ENCODE results near the gene CBARP.

The CBARP gene

DNA sequence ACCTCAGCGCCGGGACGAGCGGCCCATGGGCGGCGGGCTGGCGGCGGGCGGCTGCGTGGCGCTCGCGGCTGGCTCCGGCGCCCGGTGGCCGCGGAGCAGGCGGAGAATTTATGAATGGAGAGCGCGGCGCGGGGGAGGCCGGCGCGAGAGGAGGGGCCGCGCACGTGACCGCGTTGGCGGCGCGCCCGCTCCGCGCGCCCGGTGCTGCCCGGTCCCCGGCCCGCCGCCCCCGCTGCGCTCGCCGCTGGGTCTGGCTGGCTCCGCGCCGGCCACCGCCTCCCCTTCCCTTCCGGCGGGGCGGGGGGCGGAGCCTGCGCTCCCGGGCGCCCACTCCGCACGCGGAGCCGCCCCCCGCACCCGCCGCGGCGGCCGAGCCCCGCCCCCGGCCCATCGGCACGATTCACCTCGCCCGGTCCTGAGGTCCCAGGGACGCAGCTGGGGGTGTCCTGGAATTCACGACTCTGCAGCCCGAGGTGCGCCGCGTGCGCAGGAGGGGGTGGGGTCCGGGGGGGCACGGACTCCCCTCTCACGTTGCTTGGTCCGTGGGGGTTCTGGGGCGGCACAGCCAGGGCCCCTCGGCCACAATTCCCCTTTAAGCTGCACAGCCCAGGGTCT, at the start of gene CBARP:
CBARP (minus strand) TSS at position 252 of the 615 bp plus-strand sequence. CDS start 1,905 bp downstream, outside the sequence.
- DNase-seq (ENCODE audit: low read depth in 2 of 2): no peak

GRCh38 chr19:1286487-1287353, 48.9 kb upstream of the CBARP start:
- no peak for DNase-seq (ENCODE audit: low read depth in 2 of 2)

DNA sequence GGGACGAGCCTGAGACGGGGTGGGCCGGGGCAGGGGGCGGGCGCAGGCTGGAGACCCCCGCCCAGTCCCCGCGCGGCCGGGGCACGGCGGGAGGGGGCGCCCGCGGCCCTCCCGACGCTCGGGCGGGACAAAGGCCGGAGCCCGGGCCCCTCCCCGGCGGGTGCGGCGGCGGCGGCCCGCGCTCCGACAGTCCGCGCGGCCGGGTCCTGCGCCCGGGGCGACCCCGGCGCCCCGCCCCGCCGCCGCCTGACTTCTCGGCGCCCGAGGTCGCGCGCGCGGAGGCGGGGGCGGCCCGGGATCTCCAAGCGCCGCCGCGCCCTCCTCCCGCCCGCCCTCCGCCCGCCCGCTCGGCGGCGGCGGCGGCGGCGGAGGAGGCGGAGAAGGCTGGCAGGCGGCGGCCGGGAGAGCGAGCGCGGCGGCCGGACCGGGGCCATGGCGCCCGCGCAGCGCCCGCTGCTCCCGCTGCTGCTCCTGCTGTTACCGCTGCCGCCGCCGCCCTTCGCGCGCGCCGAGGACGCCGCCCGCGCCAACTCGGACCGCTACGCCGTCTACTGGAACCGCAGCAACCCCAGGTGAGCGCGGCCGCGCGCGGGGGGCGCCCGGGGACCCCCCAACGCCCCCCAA, 48.0 kb upstream of the CBARP start, which contains the start of gene EFNA2:
EFNA2 (plus strand) TSS at position 137 of the 624 bp plus-strand sequence; CDS start at position 433, 296 bp downstream.
- no peak for DNase-seq (ENCODE audit: low read depth in 2 of 2)

- no peak for DNase-seq (ENCODE audit: low read depth in 2 of 2)
These were observed 47.4 kb upstream of the CBARP start for GRCh38 chr19:1284979-1285736.

DNA sequence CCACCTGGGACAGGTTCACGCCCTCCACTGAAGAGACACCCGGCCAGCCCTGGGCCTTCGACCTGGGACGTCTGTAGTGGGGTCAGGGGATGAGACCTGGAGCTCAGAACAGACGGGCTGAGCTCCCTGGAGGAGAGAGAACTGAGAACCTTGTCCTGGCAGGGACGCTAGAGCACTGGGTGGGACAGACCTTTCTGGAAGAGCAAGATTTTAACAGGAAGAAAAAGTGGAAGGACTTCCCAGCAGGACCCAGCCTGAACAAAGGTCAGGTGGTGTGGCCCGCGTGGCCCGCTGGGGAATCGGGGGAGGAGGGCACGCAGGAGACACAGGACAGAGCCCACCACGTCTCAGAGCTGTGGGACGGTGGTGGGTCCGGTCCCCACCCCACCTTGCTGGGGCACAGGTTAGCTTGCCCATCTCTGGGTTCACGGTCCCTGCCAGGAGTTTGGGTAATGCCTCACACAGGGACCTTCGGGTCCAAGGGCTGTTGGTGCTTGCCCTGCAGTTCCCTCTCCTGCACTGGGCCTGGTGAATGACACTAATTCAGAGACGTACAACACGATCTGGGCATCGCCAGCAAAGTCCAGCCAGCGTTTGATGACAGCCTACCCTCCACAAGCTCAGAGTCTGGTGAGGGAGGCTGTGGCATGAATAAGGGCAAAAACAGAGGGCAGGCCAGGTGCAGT, 46.6 kb upstream of the CBARP start:
- DNase-seq (ENCODE audit: low read depth in 2 of 2): no peak

DNA sequence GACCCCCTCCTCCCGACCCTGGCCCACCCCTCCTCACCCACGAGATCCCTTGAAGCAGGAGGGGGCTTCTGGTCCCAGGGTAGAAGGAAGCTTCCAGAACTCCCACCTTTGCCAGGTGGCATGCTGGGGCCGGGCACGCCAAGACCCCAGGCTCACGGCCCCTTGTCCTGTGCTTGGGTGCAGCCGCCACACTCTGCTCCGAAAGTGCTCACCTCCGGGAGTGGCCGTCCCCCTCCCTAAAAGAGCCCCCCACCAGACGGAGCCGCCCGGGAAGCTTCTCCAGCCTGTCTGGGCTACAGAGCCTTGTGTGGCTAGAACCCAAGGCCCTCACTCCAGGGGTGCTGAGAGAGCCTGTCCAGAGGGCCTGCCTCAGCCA, 46.1 kb upstream of the CBARP start:
- no peak for DNase-seq (ENCODE audit: low read depth in 2 of 2)

- DNase-seq (ENCODE audit: low read depth in 2 of 2): no peak
These were observed 45.6 kb upstream of the CBARP start for GRCh38 chr19:1283207-1283916.

- no peak for DNase-seq (ENCODE audit: low read depth in 2 of 2)
These were observed 44.9 kb upstream of the CBARP start for GRCh38 chr19:1282588-1283206.

GRCh38 chr19:1281569-1282287, 43.9 kb upstream of the CBARP start:
- no peak for DNase-seq (ENCODE audit: low read depth in 2 of 2)

- DNase-seq (ENCODE audit: low read depth in 2 of 2): no peak
These were observed 43.1 kb upstream of the CBARP start for GRCh38 chr19:1280636-1281568.

DNA sequence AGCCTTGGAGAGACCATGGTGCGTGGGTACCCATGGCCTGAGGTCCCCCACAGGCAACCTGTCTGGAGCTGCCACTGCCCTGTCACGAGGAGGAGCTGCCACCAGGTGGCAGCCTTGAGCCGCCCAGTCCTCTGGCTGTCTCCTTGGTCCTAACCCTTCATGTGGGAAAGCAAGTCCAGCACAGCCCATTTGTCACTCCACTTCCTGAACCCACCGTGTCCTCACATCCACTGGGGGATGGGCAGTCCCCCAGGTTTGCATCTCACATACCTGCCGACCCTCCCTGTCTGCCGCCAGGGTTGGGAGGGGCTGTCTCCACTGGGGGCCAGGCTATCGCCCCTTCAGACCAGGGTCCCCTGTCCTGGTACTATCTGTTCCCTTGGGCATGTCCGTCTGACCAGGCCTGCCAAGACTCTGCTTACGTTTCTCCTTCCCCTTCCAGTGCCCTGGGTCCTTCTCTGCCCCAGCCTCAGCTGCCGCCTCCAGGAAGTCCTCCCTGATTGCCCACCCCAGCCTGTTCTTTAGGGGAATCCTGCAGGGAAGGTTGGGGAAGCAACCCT, 42.1 kb upstream of the CBARP start:
- DNase-seq (ENCODE audit: low read depth in 2 of 2): peak in 1 of 2 experiments; percentile 79

DNA sequence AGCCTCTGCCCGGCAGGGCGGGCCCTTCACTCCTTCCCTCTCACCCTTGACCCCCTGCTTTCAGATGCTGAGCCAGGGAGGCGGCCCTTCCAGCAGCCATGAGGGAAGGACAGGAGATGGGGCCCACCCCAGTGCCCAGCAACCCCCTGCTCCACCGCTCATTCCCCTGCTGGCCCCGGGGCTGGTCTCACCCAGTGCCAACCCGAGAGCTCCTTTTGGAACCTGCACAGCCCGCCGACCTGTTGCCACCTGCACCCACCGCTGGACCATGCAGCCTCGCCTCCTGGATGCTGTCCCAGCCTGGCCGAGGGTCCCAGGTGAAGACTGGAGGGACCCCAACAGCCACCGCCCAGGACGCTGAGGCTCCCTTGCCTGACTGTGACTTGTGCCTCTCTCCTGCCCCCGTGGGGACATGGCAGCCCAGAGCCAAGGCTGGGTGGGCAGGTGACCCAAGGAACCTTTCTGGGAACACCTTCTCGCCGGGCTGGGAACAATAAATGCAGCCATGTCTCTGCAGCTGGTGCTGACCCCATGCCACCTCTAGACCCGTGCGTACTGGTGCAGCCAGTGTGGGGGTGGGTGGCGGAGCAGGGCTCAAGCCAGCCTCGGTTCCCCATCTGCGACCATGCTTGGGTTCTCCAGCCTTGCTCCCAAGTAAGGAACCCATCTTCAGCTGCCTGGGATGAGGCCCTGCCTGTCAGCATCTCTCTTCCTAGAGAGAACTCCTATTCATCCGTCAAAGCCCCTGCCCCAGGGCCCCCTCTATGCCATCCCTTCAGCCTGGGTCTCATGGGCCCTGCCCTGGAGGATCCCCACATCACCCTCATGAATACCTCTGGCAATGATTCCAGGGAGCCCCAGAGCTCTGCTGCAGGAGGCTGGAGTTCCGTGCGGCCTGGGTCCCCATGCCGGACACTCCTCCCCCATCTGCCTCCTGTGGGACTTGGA, 41.2 kb upstream of the CBARP start:
- DNase-seq (ENCODE audit: low read depth in 2 of 2): no peak

GRCh38 chr19:1278074-1278473, 40.3 kb upstream of the CBARP start:
- no peak for DNase-seq (ENCODE audit: low read depth in 2 of 2)

- no peak for DNase-seq (ENCODE audit: low read depth in 2 of 2)
These were observed 39.3 kb upstream of the CBARP start for GRCh38 chr19:1277061-1277460.

- DNase-seq (ENCODE audit: low read depth in 2 of 2): no peak
These were observed 38.8 kb upstream of the CBARP start for GRCh38 chr19:1276628-1277022.

- no peak for DNase-seq (ENCODE audit: low read depth in 2 of 2)
These were observed 38.3 kb upstream of the CBARP start for GRCh38 chr19:1275976-1276627.
